Stimulated activated CD8-positive, alpha-beta memory T cell treated with anti-CD3 and anti-CD28 coated beads, Interleukin-4, amount 100 ng/mL, for 4 hours (primary cell): ENCODE results near the gene RPS6KA2.
"Not testable (repeated sequence)": the region's sequence is repeated elsewhere in the genome, so short reads cannot be mapped to it uniquely, and the experiment has no call there.

Experiments used
- DNase-seq, 2 donors: peaks; one replicate each; pipeline ENCODE4 v3.0.0-alpha.2; 2020; ENCODE audit warnings: low read depth in 2 of 2, low spot score in 1 of 2

Gene RPS6KA2

DNA sequence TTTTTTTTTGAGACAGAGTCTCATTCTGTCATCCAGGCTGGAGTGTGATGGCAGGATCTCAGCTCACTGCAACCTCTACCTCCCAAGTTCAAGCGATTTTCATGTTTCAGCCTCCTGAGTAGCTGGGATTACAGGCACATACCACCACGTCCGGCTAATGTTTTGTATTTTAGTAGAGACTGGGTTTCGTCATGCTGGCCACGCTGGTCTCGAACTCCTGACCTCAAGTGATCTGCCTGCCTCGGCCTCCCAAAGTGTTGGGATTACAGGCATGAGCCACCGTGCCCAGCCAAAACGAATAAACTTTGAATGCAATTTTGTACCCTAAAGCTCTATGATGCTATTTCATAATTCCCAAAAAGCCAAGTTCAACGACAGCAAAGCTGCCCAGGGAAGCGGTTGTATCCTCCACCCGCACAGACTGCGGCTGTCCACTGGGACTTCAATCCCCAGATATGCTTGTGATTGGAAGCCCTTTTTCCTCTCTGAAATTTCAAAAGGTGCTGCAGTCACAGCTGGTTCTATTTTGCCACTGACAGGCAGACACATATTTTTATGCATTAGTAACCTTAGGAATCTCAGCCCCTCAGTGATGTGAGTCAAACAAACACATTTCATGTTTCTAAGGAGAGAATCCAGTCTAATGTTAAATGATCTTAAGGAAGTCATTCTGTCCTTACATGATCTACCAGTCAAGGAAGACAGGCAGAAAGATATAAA, 31.8 kb downstream of the RPS6KA2 start:
- DNase-seq, result no peak

DNA sequence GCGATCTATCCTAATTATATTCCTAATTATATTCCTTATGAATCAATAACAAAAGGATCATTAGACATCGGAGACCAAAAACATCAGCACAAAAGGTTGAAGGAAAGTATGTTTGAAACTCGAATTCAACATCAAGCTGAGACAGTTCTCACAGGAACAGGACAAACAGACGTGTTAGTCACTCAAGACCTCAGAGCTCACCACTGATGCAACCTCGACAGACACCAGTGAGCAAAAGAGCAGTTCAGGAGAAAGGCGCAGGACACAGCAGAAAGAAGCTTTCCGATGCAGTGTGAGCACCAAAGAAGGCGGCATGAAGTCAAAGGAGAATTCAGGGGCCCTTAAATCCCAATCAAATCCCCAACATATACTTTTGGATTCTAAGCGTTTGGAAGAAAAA, 34.2 kb downstream of the RPS6KA2 start:
- DNase-seq, result no peak

DNA sequence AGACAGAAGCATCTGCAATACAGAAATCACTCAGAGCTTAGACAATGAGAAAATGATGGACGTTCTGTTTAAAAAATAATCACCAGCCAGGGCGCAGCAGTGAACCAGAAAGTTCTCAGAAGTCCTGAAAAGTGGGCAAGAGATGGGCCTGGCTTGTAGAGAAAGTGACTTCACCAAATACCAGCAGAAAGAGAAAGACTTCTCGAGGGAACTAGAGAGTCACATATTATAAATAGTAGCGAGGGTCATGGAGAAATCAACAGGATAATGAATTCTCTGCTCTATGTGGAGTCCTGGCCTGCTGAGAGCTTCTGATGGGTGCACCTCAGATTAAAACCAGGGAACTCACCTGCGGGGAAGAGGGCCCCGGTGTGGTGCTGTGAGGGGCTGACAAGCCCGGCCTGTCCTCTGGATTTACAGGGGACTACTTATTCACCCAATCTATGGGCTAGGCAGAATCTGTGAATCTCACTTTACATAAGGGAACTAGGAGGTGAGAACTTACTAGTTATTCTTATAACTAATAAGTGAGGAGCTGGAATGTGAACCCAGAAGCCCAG, 35.0 kb downstream of the RPS6KA2 start:
- no peak for DNase-seq

DNA sequence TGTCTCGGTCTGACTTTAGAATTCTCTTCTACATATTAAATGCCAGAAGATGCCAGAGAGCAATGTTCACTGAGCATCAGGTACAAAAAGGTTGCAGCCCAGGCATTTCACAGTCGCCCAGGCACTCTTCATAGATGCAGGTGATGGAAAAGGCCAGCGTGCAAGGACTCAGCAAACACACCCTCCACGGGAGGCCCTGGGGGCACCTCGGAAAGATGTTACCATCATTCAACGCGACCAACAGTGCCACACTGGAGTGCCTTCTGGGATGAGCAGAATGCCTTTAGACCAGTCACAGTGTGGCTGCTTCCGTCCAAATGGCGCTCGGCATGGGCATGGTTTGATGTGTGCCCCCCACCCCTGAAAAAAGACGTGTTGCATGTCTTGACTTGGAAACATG, 36.0 kb downstream of the RPS6KA2 start:
- DNase-seq, result no peak

DNA sequence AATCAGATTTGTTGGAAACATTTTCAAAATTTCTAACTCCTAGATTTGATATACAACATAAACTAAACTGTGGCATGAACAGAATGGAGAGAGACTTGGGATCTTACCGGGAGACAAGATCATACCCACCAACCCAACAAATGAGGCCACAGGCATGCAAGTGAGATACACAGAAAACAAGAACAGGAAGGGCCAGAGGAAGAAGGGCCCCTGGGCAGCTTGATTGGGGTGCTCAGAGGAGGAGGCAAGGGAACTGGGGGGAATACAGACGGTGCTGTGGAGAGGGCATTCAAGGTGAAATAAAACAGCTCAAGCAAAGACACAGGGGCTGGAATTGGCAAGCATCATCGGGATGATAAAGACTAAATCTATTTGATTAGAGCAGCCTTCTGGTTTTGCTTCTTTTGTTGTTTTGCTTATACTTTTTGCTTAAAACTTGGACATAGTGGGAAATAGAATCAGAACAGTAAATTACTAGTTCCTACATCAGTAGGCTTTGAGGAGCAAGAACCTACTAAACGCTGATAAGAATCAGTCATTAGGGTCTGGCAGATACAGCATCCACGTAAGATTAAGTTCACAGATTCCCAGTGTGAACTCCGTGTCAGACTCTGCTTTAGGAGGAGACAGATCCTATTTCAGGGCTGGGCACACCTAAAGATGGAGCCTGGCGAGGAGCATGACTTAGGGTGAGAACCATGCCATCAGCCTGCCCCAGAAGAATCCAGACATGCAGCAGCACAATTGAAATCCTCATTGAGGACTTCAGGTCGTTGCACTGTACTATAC, 37.1 kb downstream of the RPS6KA2 start:
- DNase-seq, result no peak

DNA sequence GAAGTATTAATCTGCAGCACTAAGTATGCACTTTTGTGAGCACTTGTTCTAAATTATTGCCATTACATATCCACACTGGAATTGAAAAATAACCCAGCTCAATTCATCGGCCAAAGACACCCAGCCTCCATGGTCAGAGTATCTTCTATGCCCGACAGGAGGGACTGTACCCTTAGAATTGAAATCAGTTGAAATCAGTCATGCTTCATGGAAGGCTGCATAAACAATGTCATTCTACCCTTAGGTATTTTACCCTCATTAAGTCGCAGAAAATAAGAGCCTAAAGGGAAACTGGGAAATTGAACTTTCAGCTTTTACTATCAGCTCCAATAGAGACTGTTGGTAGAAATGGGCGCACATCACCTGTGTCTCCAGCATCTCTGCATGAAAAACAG, 37.7 kb downstream of the RPS6KA2 start:
- no peak for DNase-seq

DNA sequence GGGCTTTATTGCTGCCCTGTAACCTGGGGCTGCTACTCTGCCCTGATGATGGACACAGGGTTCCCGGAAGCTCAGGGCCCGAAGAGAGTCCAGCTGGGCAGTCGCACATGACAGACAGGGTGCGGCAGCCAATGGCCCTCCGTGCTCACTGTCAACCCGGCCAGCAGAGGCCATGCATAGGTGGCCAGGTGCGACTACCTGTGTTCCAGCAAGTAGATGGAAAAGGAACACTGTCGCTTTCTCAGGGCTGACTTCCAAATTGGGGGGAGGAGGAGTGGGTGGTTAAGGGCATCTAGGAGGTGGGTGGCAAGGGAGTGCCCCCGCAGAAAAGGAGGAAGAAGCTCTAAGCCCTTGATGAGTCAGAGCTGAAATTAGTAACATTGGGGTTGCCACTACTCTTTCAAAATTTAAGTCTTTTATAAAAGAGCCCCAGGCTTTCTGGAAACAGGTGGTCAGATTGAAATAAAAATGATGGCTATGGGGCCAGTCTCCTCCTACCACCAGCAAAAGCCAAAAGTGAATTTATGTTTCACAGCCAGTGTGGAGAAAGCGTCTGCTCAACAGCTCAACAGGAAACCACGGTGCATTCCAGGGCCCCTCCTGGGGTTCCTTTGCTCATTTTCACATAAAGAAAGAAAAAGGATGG, 38.2 kb downstream of the RPS6KA2 start:
- DNase-seq, result no peak

DNA sequence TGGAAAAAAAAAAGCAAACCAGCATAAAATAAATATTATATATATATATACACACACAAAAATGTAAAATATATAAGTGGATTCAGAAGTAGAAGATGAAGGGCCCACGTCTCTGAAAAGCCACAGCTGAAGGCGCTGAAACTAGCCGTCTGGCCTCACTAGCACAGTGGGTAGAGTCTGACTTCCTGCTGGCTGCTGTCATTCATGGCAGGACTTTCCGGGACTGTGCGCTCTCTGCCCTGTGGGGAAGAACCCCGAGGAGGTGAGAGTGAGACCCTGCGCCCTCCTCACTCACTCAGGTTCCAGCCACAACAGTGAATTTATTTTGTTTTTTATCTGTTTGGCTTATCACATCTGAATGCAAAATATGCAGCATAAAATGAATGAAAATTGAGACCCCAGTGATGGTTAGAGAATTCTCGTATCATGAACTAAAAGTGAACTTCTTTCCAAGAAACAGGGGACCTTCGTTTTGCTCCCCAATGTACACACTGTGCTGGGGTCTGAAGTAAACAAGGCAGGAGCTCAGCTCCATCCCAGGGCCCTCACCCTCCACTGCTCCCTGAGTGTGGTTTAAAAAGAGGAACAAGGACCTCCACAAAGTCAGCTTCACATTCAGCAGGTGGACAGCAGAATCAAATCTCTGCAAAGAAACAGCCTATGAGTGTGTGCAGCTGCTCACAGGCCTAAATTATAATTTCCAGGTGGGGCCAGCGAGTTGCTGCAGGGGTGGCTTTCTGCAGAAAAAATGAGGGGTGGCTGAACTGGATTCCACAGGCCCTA, 39.2 kb downstream of the RPS6KA2 start:
- DNase-seq, result no peak

DNA sequence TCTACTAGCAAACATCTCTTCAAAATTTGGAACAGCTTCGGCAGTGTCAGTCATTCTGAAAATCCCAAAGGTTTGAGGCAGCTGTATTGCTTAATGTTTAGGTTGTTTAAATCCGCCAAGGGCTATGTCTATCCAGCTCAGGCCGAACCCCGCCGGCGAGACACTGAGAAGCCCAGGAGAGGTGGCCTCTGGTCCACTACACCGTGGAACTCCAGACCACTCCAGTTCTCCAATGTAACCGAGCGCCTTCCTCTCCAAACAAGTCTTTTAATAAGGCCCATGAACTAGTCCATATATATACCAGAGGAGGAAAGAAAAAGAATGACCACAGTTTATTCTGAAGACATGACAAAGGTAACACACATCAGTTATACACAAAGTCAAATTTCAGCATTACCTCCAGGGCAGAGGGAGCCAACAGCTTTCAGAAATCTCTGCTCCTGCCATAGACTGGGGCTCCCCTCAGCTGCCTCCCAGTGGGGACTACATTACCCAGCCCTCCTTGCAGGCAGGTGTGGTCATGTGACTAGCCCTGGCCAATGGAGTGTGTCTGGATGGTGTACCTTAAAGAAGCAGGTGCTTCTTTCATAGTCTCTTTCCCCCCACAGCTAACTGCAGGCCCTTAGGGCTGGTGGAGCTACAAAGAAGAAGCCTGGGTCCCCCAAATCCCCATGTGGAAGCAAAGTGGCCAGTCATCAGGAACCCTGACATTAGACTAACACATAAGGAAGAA, 40.5 kb downstream of the RPS6KA2 start, which contains the start of gene RAMACL:
TSS of gene RAMACL (minus strand) at position 255 of the 733 bp plus-strand sequence. CDS start at position 54, 201 bp downstream.
- no peak for DNase-seq

DNA sequence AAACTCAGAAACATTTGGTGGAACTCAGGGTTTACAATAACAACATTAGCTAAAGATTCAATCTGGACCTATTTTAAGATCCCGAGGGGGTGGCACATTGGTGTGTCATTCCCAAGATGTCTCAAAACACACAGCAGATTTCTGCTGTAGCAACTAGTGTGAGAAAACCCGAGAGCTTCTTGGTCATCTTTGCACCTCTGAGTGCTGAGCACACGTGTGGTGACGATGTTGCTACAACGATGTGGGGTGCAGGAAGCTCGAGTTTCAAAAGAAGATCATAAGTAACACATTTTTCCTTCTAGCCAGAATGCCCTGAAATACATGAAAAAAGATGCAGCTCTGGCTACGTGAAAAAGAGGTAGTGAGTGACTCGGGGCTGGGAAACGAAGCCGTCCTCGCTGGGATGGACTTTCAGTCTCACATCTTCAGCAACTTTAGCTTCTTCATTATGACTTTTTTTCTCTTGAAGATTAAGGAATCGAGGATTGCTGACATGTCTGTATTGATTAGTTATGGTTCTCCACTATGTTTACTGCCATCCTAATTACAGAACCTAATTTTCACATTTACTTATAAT, 42.1 kb downstream of the RPS6KA2 start:
- DNase-seq, result no peak

DNA sequence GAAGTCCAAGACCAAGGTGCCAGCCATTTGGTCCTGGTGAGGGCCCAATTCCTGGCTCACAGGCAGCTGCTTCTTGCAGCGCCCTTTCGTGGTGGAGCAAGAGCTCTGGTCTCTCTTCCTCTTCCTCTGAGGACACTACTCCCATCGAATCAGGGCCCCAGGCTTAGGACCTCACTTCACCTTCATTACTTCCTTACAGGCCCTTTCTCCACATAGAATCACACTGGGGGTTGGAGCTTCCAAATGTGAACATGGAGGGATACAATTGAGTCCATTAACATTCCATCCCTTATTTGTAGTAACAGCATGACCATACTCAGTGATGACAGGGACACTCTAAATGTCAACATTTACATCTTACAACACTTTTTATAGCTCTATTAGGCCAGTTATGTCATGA, 42.9 kb downstream of the RPS6KA2 start:
- no peak for DNase-seq

DNA sequence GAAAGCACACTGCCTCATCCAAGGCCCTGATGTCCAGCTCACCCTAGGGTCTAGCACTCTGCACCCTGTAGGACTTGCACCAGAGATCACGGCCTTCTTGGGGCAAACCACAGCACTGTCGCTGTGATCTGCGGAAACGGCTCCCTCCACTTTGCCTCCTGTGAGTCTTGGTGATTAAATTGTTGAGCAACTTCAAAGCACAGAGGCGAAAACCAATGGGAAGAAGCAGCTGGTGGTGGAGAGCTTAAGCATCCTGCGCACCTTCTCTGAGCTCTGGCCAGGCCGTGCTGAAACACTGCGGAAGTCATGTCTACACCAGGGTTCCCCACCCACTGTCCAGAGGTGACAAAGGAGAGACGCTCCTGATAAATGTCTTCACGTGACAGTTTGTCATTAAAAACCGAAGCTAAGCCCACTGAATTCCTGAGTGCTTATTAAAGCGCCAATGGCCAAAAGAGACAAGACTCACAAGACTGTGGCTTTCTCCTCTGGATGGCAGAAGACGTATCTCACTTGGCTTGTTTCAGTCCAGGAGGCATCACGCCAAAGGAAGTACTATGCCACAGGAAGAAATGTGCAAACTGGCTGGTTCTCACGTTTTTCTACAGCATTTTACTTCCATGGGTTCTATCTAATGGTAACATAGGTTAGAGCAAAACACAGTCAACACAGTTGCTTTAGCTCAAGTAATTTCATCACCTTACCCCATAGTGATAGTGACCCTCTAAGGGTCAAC, 43.7 kb downstream of the RPS6KA2 start:
- no peak for DNase-seq

DNA sequence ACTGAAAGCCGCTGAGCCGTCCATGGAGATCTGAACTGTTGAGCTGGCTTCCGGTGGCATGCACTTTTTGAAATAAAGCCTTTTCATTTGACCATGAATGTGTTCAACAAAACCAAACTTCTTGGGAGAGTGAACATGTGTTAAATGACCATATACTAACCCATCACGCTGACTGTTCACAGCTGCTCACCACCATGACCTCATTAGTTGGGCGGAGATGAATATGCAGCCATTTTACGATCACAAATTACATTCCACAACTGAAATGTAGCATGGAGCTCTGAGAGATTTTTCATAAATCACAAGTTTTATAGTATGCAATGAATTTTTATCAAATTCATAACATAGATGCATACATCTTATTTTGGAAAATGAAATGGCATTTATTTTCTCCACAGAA, 44.8 kb downstream of the RPS6KA2 start:
- no peak for DNase-seq

DNA sequence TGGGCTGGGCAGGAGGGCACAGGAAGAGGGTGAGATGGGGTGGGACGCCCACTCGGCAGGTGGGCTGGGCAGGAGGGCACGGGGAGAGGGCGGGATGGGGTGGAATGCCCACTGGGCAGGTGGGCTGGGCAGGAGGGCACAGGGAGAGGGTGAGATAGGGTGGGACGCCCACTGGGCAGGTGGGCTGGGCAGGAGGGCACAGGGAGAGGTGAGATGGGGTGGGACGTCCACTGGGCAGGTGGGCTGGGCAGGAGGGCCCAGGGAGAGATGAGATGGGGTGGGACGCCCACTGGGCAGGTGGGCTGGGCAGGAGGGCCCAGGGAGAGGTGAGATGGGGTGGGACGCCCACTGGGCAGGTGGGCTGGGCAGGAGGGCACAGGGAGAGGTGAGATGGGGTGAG, 45.2 kb downstream of the RPS6KA2 start:
- DNase-seq, result not testable (repeated sequence)

DNA sequence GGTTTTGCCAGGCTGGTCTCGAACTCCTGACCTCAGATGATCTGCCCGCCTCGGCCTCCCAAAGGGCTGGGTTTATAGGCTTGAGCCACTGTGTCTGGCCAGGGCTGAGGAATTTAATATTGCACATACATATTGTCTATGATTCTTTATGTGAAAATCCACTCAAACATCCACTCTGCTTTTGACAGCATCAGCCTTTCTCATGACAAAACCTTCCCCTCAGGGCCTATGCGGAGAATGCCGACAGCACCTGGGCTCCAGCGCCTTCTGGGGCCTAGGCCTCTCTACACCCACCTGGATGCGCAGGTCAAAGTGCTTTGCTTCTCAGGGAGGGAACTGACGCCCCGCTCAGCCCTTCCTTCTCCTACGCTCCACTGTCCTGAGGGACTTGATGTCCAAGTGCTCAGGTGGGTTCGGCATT, 46.0 kb downstream of the RPS6KA2 start:
- no peak for DNase-seq

DNA sequence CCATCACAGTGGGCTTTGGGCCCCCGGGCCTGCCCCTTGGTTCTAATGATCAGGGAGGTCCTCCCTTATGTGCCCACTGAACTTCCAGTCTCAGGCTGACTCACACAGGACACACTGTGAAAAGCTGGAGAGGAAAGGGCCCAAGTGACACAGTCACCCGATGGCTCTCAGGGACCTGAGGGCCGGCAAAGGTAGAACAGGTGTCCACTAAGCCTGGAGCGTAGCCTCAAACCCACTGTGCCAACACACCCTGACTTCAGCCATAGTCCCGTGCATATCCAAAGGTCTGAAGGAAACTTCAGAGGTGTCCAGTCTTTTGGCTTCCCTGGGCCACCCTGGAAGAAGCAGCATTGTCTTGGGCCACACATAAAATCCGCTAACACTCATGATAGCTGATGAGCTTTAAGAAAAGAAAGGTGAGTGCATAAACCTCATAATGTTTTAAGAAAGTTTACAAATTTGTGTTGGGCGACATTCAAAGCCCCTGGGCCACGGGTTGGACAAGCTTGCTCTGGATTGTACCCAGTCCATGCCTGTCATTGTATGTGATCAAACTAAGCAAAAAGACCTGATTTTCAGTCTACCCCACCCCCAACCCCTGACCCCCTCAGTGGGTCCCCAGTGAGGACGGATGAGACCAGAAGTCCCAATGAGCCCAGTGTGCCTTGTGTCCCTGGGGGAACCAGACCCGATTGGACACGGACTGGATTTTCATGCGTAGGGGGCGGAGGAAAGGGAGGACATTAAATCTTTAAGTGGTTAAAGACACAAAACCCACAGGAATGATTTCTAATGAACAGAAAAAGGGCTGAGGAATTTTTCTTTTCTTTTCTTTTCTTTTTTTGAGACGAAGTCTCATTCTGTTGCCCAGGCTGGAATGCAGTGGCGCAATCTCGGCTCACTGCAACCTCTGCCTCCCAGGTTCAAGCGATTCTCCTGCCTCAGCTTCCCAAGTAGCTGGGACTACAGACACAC, 46.7 kb downstream of the RPS6KA2 start:
- DNase-seq, result no peak

DNA sequence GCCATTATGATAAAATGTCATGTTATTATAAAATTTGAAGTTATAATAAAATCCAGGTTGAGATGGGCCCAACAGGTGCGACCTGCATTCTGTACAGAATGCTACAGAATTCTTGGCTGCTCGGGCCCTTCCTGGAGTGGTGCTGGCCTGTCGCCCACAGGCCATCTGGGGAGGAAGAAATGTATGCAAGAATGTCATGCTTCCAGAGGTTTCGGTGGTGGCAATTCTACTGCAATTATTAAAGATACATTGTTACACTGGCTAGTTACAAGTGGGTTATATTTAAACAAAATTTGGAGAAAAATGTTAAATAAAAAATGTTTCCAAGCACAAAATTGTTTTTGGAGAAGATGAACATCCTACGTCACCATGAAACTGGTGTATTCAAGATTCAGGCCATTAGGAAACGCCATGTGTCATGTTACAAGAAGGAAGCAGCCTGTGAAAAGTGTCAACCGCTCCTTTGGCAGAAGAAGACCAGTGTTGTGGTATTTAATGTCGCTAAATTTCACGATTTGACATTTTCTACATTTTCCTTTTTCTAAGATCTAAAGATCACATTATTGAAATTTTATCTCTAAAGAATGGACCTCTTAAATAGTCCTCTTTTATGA, 47.7 kb downstream of the RPS6KA2 start:
- DNase-seq, result no peak
